Epithelial cell of esophagus (primary cell): ENCODE measurements around the gene HOMEZ.
A peak's percentile ranks its signal among the peaks of the same experiment; 100 is the strongest.
"Not testable (repeated sequence)": the region's sequence is repeated elsewhere in the genome, so short reads cannot be mapped to it uniquely, and the experiment has no call there.

ENCODE experiments used
- DNase-seq: peaks from one replicate; pipeline ENCODE4 v3.0.0; 2010; ENCODE audit warnings: low read depth
- H3K4me3 ChIP-seq: 2 replicates; pipeline ENCODE4 v1.5.1; 2011; ENCODE audit warnings: mild to moderate bottlenecking, low read length, control low read depth
- TF ChIP-seq, protein P1 (sequence below): IDR thresholded peaks from 2 replicates; pipeline ENCODE4 v1.5.1; 2011; ENCODE audit warnings: low read depth, mild to moderate bottlenecking, low read length, control low read depth, inconsistent platforms; ENCODE audit not compliant: insufficient read depth; ENCODE audit errors: missing control alignments

Gene HOMEZ, protein sequence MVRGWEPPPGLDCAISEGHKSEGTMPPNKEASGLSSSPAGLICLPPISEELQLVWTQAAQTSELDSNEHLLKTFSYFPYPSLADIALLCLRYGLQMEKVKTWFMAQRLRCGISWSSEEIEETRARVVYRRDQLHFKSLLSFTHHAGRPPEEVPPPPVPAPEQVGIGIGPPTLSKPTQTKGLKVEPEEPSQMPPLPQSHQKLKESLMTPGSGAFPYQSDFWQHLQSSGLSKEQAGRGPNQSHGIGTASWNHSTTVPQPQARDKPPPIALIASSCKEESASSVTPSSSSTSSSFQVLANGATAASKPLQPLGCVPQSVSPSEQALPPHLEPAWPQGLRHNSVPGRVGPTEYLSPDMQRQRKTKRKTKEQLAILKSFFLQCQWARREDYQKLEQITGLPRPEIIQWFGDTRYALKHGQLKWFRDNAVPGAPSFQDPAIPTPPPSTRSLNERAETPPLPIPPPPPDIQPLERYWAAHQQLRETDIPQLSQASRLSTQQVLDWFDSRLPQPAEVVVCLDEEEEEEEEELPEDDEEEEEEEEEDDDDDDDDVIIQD

DNA sequence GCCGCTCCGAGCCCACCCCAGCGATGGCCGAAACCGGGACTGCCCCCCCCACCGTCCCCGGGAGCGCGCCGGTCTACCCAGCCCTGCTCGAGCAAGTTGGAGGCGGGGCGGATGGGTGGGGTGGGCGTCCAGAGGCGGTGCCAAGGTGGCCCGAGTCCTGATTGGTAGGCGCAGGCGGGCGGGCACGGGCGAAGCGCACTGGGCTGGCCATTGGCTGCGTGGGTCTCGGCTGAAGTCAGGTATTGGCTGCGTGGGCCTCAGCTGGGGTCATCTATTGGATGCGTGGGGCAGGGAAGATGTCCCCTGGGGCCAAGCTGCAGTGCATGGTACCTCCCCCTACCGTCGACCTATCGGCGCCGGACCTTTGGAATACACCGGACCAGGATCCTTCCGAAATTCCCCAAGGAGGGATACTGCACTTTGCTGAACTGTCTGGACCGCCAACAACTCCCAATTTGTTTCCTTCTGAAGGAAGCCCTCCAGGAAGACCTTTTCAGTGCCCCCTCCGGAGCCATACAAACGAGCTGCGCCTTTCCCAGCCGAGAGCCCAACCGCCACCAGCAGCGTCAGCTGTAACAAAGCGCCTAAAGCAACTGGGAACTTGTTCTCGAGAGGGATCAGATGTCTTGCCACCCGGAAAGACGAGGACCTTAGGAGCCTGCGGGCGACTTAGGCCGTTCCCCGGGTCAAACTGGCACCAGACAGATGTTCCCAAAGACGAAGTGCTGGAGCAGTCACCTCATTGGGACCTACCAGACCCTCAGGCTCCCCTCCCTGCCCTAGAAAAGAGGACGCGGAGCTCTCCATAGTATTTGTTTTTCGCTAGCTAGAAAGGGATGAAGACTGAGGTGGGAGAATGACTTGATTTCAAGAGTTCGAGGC lies at the start of gene HOMEZ:
HOMEZ (minus strand) TSS at position 113 of the 882 bp plus-strand sequence. CDS start 180 bp downstream, outside the sequence.
- TF ChIP-seq, protein P1, sequence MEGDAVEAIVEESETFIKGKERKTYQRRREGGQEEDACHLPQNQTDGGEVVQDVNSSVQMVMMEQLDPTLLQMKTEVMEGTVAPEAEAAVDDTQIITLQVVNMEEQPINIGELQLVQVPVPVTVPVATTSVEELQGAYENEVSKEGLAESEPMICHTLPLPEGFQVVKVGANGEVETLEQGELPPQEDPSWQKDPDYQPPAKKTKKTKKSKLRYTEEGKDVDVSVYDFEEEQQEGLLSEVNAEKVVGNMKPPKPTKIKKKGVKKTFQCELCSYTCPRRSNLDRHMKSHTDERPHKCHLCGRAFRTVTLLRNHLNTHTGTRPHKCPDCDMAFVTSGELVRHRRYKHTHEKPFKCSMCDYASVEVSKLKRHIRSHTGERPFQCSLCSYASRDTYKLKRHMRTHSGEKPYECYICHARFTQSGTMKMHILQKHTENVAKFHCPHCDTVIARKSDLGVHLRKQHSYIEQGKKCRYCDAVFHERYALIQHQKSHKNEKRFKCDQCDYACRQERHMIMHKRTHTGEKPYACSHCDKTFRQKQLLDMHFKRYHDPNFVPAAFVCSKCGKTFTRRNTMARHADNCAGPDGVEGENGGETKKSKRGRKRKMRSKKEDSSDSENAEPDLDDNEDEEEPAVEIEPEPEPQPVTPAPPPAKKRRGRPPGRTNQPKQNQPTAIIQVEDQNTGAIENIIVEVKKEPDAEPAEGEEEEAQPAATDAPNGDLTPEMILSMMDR = no peak

DNA sequence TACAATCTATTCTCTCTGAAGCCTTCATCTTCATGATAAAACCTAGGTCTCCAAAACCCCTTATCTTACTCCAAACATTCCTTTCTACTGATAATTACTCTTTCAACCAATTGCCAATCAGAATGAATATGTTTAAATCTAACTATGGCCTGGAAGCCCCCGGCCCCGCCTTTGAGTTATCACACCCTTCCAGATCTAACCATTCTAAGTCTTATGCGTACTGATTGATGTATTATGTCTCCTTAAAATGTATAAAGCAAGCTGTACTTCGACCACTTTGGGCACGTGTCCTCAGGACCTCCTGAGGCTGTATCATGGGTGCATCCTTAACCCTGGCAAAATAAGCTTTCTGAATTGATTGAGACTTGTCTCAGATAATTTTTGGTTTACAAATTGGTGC lies 49.7 kb upstream of the HOMEZ start:
- DNase-seq = no peak
- TF ChIP-seq, protein P1 = no peak
- H3K4me3 ChIP-seq = no peak overlapping the region

More for the DNA sequence above, at the start of gene HOMEZ:
- DNase-seq = peak; percentile 99
- peak within 1 kb of the TSS; percentile 77 for H3K4me3 ChIP-seq

GRCh38 chr14:23327947-23328744 lies 42.2 kb upstream of the HOMEZ start:
- DNase-seq = peak; percentile 80
- H3K4me3 ChIP-seq = no peak overlapping the region
- TF ChIP-seq, protein P1 = peak; percentile 86

DNA sequence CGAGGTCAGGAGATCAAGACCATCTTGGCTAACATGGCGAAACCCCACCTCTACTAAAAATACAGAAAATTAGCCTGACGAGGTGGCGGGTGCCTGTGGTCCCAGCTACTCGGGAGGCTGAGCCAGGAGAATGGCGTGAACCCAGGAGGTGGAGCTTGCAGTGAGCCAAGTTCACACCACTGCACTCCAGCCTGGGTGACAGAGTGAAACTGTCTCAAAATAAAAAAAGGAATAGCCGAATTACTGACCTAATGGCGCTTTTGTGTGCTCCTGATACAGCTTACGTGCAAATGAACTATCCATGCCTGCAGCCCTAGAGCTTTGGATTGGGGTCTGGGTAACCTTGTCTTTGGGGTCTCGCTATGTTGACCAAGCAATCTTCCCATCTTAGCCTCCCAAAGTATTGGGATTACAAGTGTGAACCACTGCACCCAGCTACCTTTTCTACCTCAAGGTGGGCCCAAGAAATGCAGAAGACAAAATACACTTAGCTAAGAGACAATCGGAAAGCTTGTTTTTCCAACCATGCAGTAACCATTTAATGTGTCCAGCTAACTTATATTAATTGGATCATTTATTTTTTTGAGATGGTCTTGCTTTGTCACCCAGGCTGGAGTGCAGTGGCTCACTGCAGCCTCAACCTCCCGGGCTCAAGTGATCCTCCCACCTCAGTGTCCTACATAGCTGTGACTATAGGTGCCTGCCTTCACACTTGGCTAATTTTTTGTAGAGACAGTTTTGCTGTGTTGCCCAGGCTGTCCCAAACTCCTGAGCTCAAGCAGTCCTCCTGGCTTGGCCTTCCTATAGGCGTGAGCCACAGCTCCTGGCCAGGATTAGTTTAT lies 40.8 kb upstream of the HOMEZ start:
- TF ChIP-seq, protein P1 = no peak
- no peak for DNase-seq
- no peak overlapping the region for H3K4me3 ChIP-seq

DNA sequence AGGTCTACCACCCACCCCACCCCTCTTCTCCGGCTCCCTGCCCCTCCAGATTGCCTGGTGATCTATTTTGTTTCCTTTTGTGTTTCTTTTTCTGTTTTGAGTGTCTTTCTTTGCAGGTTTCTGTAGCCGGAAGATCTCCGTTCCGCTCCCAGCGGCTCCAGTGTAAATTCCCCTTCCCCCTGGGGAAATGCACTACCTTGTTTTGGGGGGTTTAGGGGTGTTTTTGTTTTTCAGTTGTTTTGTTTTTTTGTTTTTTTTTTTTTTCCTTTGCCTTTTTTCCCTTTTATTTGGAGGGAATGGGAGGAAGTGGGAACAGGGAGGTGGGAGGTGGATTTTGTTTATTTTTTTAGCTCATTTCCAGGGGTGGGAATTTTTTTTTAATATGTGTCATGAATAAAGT lies 39.8 kb upstream of the HOMEZ start:
- H3K4me3 ChIP-seq, DNase-seq: not testable (repeated sequence)

DNA sequence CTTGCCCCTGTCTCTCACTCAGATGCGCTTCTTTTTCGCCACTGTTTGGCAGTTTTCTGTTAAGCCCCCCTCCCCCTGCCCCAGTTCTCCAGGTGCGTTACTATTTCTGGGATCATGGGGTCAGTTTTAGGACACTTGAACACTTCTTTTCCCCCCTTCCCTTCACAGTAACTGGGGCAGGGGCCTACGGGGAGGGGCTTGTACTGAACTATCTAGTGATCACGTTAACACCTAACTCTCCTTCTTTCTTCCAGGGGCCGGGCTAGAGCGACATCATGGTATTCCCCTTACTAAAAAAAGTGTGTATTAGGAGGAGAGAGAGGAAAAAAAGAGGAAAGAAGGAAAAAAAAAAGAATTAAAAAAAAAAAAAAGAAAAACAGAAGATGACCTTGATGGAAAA lies 39.1 kb upstream of the HOMEZ start:
- TF ChIP-seq, protein P1 = no peak
- H3K4me3 ChIP-seq = no peak overlapping the region
- DNase-seq = no peak
